GM12891 (cell line): ENCODE results near the gene SP1.
A peak's percentile ranks its signal among the peaks of the same experiment; 100 is the strongest.

Source experiments
- POLR2A ChIP-seq: IDR thresholded peaks from 2 replicates; pipeline ENCODE4 v1.6.1; 2011; ENCODE audit warnings: low read depth, low read length, control low read depth
- SPI1 ChIP-seq: IDR thresholded peaks from 2 replicates; pipeline ENCODE4 v1.6.1; 2011; ENCODE audit warnings: low read depth, low read length, control low read depth

DNA sequence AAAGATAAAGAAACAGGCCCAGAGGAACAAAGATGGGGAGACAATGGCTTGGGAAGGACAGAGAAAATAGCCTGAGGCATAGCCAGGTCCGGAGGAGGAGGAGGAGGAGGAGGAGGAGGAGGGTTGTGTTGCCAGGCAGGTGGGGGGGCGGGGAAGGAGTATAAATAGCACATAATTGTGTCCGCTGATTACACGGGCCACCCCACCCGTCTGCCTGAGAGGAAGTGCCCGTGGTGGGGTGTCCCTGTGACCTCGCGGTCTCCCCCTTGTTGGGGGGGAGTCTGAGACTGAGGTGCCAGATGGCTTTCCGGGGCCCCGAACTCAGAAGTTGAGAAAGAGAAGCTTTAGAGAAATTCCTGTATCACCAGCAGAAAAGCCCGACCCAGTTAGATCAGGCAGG, 42.0 kb upstream of the SP1 start:
- TF ChIP-seq POLR2A (no peak), SPI1 (peak; percentile 47)
